ENCODE measurements around the gene AHDC1. TPM values are rescaled to one million over a fixed set of nuclear protein-coding genes. Genes with fewer than 3 reads are reported as not detected.
A peak's percentile ranks its signal among the peaks of the same experiment; 100 is the strongest.

AHDC1 gene
- total and polyA plus RNA-seq, 9 of the 15 experiments (the other 6 are each of a cell fraction or from before 2014, with no cell fraction given): 0.21 to 36.4 (median 4.7) TPM

GRCh38 chr1:27489973-27490741 lies 113.8 kb downstream of the AHDC1 start, which contains the start of gene WASF2 (continued):
- no peak for TF ChIP-seq BDP1 (IDR thresholded peaks at IDR 0.05; ENCODE audit: insufficient read depth, insufficient read length)
- peak; percentile 1 for TF ChIP-seq GTF2B (IDR thresholded peaks at IDR 0.05; ENCODE audit: extremely low read depth, insufficient read length)
- TF ChIP-seq TAF7 (tag; IDR thresholded peaks at IDR 0.05): peak; percentile 92
- no peak for TF ChIP-seq HES1 (IDR thresholded peaks at IDR 0.05; ENCODE audit: low read depth)
- no peak for TF ChIP-seq TCF15 (CRISPR knock-in tag; IDR thresholded peaks at IDR 0.05)
- TF ChIP-seq ZNF395 (CRISPR knock-in tag; IDR thresholded peaks at IDR 0.05): peak; percentile 75; the same call in 1 of the 2 replicates
- TF ChIP-seq TCF7 (IDR thresholded peaks at IDR 0.05; ENCODE audit: borderline replicate concordance): no peak
- TF ChIP-seq CHAMP1 (IDR thresholded peaks at IDR 0.05): peak; percentile 94
- TF ChIP-seq HNRNPLL (IDR thresholded peaks at IDR 0.05; ENCODE audit: low read depth, low read length, poor library complexity, severe bottlenecking): peak; percentile 99
- TF ChIP-seq PTTG1 (tag; IDR thresholded peaks at IDR 0.05; ENCODE audit: low read depth): no peak
- TF ChIP-seq CREB3 (tag; conservative IDR thresholded peaks at IDR 0.05; ENCODE audit: low read depth): no peak
- TF ChIP-seq TEAD4 (IDR thresholded peaks at IDR 0.05; ENCODE audit: low read length): no peak; the same call in none of the 2 replicates
- no peak for TF ChIP-seq TEAD4 (CRISPR knock-in tag; IDR thresholded peaks at IDR 0.05; ENCODE audit: borderline replicate concordance)
- no peak for TF ChIP-seq ZC3H4 (CRISPR knock-in tag; IDR thresholded peaks at IDR 0.05; ENCODE audit: borderline replicate concordance)
- no peak; the same call in 1 of the 2 replicates for TF ChIP-seq IRF1 (CRISPR knock-in tag; IDR thresholded peaks at IDR 0.05; ENCODE audit: borderline replicate concordance)
- no peak for TF ChIP-seq KAT7 (CRISPR knock-in tag; IDR thresholded peaks at IDR 0.05; ENCODE audit: borderline replicate concordance)
- peak; percentile 98 for TF ChIP-seq ZBTB7A (IDR thresholded peaks at IDR 0.05; ENCODE audit: borderline replicate concordance, control insufficient read depth, low read depth, low read length)
- TF ChIP-seq POU5F1 (IDR thresholded peaks at IDR 0.05; ENCODE audit: borderline replicate concordance, low read depth, low read length, partially characterized antibody): no peak

Measured in K562 (cell line).